DMS 273 (cell line): ENCODE data around the gene PI4KA.
"Not testable (repeated sequence)": the region's sequence is repeated elsewhere in the genome, so short reads cannot be mapped to it uniquely, and the experiment has no call there.

ENCODE experiments used
- DNase-seq: peaks from one replicate; lab custom pipeline; 2025; ENCODE audit not compliant: unreplicated experiment; lab: John Stamatoyannopoulos, UW

The PI4KA gene

DNA sequence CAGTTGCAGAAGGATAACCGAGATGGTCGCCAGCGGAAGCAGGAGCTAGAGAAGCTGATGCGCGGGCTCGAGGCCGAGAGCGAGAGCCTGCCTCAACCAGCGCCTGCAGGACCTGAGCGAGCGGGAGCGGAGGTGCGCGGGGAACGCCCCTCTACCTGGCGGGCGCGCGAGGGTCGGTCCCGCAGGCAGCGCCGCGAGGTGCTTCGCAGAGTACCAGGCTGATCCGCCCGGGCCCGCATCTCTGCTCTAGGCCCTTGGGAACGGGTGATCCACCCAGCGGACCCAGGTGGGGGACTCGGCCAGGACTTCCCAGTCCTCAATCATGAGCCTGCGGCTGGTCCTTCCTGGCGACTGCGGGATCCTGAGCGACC is 156.5 kb downstream of the PI4KA start:
- not testable (repeated sequence) for DNase-seq

DNA sequence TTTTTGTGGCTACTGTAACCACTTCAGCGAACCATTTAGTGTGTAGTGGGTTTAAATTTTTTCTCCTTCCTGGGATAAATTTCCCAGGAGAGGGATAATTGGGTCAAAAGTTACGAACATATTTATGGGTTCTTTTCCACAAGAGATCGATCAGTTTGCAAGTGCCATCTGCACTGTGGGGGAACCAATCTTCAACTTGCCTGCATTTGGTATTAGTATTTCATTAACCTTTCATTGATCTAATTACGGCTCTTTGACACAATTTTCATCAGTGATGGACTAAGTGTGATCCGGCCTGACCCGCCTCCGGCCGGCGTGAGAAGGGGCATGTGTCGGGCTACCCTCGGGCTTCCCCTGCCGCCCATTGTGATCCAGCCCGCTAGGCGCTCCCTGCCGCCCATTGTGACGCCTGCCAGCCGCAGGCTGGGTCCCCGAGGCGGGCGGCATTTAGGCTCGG is 156.9 kb downstream of the PI4KA start:
- not testable (repeated sequence) for DNase-seq

DNA sequence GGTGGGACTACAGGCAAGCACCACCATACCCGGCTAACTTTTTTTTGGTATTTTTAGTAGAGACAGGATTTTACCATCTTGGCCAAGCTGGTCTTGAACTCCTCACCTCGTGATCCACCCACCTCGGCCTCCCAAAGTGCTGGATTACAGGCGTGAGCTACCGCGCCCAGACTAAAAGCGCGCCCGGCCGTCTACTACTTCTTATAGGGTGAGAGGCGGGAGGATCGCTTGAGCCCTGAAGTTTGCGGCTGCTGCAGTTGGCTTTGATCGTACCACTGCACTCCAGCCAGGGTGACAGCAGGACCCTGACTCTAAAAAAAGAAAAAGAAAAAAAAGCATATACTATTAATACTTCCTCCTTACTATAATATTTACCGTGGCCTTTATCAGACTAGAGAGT is 158.3 kb downstream of the PI4KA start:
- DNase-seq, result not testable (repeated sequence)

DNA sequence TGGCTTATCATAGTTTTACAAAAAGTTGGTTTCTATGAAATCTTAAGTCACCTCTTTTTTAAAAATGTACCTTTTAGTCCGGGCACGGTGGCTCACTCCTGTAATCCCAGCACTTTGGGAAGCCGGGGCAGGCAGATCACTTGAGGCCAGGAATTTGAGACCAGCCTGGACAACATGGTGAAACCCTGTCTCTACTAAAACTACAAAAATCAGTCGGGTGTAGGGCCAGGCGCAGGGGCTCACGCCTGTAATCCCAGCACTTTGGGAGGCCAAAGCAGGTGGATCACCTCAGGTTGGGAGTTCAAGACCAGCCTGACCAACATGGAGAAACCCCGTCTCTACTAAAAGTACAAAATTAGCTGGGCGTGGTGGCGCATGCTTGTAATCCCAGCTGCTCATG is 158.8 kb downstream of the PI4KA start:
- not testable (repeated sequence) for DNase-seq

DNA sequence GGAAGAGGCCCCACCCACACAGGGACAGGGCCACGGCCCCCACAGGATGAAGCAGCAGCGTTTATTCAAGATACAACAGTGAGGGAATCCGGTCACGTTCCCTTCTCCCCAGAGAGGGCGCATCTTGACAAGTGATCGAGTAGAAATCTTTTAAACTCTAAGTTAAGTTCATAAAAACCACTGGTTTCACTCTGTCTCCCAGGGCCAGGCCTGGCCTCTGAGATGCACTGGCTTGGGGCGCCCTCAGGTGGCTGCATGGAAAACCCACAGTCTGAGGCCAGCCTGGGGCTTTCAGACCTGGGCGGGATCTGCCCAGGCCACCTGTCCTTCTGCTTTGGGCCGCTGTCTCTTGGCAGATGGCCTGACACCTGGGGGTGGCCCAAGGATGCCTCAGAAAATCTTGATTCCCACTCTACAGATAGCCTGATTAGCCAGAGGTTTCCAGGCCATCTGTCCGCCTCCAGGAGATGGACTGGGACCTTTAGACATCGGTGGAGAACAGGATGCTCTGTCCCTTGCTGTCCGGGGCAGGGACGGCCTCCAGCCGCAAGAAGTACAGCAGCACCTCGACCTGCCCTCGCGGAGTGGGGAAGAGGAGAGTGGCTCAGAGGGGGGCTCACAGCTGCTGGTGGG is 161.0 kb downstream of the PI4KA start:
- peak; percentile 60 for DNase-seq

DNA sequence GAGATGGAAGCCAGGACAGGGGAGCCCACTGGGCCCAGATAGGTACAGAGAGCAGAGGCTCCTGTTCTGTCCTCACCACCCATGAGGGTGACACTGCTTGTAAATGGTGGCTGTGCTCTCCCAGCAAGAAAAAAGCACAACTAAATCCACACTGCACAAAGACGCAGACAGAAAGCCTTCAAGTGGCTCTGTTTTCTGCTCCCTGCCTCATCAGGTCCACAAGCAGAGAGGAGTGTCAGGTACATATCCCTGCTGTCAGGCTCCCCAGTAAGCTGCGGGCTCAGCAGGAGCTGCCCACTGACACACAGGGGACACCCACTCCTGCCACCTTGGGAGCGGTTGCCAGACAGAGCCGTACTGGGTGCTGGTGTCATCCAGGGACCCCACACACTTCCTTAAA is 162.6 kb downstream of the PI4KA start:
- not testable (repeated sequence) for DNase-seq

DNA sequence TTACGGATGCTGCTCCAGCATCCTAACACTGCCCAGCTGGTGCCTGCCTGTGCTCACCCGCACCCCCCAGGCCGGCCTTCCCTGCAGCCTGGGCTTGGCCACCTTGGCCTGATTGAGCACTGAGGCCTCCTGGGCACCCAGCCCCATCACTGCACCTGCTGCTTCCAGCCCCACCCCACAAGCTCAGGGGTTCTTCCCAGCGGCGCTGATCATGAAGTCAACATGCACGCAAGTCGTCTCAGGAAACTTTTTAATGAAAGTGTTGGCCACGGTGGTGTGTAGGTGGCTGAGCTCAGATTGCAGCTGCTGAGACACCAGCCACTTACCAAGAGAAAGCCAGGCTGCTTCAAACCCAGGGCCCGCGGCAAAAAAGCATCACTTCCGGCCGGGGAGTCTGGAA is 163.4 kb downstream of the PI4KA start:
- DNase-seq, result not testable (repeated sequence)

DNA sequence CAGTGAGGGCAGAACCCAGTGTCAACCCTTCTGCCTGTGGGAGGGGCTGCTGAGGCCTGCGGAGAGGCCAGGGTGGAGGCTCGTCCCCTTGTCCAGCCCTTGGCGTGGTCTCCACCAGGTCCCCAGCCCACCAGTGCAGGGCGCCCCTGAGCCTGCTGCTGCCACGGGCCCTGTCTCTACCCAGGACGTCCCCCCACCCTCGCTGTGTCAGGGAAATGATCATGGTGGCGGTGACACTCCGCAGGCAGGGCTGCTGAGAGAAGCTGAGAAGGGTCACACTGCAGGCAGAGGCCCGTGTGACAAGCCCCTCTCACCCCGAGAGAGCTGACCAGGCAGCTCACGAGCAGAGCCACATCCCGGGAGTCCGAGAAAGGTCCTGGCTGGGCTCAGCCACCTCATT is 164.4 kb downstream of the PI4KA start:
- DNase-seq, result not testable (repeated sequence)

DNA sequence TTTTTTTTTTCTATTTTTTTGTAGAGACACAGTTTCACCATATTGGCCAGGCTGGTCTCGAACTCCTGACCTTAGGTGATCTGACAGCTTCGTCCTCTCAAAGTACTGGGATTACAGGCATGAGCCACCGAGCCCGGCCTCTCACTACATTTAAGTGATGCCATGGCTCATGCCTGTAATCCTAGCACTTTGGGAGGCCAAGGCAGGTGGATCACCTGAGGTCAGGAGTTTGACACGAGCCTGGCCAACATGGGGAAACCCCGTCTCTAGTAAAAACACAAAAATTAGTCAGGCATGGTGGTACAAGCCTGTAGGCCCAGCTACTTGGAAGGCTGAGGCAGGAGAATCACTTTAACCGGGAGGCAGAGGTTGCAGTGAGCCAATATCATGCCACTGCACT is 165.7 kb downstream of the PI4KA start:
- not testable (repeated sequence) for DNase-seq

DNA sequence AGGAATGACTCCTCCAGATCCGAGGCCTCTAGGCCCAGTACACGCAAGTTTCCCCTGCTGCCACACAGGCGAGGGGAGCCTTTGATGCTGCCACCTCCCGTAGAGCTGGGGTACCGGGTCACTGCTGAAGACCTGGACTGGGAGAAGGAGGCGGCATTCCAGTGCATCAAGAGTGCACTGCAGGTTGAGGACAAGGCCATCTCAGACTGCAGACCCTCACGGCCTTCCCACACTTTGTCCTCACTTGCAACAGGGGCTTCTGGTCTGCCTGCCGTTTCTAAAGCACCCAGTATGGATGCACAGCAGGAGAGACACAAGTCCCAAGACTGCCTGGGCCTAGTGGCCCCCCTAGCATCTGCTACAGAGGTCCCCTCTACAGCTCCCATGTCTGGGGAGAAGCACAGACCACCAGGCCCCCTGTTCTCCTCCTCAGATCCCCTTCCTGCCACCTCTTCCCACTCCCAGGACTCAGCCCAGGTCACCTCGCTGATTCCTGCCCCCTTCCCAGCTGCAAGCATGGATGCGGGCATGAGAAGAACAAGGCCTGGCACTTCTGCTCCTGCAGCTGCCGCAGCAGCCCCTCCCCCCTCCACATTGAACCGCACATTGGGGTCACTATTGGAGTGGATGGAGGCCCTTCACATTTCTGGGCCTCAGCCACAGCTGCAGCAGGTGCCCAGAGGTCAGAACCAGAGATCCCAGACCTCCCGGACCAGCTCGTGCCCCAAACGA is 167.9 kb downstream of the PI4KA start:
- not testable (repeated sequence) for DNase-seq

DNA sequence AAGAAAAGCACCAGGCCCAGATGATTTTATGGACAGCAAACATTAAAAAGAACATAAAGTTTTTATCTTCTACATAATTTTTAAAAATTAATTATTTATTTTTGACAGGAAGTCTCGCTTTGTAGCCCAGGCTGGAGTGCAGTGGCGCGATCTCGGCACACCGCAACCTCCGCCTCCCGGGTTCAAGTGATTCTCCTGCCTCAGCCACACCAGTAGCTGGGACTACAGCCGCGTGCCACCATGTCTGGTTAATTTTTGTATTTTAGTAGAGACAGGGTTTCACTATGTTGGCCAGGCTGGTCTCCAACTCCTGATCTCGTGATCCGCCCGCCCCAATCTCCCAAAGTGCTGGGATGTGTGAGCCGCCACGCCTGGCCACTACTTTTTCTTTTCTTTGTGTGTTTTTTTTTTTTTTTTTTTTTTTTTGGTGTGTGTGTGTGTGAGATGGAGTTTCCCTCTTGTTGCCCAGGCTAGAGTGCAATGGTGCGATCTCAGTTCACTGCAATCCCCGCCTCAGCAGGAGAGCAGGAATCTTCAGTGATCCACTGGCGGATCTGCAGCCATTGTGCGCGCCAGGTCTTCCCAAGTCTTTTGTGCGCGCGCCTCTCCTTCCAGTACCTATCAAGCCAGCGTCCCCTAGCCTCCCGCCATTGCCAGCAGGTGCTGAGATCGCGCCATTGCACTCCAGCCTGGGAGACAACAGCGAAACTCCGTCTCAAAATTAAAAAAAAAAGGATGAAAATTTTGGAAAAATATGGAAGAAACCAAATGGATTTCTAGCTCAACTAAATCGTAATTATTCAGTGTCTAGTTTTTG is 171.0 kb downstream of the PI4KA start:
- DNase-seq, result not testable (repeated sequence)

DNA sequence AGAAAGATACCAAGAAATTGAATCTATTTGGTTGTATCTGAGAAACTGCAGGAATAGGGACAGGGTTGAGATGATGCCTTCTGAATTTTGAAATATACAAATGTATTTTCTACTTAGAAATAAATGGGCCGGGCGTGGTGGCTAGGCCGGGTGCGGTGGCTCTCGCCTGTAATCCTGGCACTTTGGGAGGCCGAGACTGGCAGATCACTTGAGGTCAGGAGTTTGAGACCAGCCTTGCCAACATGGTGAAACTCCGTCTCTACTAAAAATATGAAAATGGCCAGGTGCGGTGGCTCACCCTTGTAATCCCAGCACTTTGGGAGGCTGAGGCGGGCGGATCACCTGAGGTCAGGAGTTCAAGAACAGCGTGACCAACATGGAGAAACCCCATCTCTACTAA is 172.8 kb downstream of the PI4KA start:
- not testable (repeated sequence) for DNase-seq

DNA sequence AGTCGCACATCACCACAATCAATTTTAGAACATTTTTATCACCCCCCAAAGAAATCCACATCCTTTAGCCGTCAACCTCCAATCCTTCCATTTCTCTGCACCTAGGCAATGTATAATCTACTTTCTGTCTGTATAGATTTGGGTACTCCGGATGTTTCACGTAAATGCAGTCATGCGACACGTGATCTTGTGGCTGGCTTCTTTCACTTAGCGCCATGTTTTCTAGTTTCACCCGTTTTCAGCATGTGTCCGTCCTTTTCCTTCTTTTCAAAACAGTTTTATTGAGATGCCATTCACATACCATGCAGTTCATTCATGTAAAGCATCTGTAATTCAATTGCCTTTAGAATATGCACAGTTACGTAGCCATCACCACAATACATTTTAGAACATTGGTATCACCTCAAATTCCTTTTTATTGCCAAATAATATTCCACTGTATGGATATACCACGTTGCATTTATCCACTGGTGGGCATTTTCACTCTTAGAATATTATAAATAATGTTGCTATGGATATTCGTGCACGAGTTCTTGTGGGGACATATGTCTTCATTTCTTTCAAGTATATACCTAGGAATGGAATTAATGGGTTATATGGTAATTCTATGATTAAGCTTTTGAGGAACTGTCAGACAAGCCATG is 179.7 kb downstream of the PI4KA start:
- DNase-seq, result not testable (repeated sequence)

DNA sequence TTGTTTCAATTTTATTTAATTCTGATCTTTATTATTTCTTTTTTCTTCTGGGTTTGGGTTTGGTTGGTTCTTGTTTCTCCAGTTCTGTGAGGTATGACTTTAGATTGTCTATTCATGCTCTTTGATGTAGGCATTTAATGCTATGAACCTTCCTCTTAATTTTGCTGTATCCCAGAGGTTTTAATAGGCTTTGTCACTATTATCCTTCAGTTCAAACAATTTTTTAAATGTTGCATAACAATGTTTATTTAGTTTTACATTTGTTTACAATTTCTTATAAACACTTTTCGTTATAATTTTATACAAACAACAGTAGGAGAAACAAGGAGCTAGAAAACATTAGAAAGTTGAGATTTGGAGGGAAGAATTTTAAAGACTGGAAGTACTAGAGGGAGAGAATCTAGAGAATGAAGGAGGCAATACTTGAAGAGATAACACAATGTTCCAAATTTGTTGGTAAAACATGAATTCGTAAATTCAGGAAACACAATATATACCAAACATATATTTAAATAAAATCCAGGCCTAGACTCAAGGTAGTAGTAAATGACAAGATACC is 180.8 kb downstream of the PI4KA start:
- no peak for DNase-seq

DNA sequence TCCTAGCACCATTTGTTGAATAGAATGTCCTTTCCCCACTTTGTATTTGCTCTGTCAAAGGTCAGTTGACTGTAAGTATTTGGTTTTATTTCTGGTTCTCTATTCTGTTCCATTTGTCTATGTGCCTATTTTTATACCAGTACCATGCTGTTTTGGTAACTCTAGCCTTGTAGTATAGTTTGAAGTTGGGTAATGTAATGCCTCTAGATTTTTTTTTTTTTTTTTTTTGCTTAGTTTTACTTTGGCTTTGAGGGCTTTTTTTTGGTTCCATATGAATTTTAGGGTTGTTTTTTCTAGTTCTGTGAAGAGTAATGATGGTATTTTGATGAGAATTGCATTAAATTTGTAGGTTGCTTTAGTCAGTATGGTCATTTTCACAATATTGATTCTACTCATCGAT is 183.0 kb downstream of the PI4KA start:
- DNase-seq, result not testable (repeated sequence)

DNA sequence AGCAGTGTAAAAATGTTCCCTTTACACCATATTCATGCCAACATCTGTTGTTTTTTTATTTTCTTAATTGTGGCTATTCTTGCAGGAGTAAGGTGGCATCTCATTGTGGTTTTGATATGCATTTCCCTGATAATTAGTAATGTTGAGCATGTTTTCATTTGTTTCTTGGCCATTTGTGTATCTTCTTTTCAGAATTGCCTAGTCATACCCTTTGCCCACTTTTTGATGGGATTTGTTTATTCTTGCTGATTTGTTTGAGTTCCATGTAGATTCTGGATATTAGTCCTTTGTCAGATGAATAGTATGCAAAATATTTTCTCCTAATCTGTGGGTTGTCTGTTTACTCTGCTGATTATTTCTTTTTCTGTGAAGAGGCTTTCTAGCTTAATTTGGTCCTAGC is 183.6 kb downstream of the PI4KA start:
- no peak for DNase-seq

DNA sequence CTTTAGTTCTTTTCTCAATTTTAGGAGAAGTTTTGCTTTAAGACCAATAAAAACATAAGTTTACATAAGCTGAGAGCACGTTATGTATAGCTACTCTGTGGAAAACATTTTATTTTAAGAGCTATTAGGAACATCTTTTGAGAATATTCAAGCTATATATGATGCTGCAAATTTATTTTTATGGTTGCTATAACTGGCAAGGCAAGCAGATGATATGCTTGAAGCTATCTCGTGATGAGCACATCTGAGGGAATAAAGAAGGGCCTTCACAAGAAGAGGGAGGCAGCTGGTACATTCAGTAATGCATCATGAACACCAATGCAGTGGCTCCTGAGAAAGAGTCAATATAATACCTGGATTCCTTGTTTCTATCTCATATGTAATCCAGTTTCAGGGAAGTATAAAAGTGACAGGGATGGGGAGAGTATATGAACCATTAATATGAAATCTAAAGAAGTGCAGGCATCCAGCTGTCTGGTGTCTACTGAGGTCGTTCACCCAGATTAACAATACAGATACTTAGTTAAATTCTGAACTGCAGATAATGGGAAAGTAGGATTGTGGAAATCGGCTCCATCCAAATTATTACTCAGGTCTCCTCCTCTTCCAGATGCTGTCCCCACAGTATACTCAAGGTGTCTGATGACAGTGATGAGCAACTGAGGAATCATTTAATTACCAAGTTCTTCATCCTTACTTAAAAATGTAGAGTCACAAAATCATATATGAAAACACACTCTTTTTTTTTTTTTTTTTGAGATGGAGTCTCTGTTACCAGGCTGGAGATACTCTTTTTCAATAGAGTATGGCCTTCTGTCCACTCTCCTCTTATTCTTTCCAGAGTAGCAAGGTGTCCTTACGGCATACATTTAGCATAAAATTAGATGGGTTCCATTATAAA is 185.1 kb downstream of the PI4KA start:
- DNase-seq, result no peak

DNA sequence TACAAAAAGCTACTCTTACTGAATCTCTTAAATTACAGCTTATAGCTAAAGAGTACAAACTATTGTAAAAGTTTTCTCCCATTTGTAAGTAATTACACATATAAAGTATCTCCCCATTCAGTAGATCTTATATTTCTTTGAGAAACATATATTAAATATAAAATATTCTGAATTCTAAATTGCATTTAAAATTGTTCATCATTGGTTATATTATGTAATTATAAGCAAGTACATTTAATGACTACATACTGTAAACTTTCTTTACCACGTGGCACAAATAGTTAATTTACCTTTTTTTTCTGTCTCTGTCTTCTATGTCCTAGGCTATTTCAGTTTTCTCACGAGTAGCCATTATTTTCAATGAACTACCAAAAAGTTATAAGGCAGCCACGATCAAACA is 185.9 kb downstream of the PI4KA start:
- DNase-seq, result no peak

DNA sequence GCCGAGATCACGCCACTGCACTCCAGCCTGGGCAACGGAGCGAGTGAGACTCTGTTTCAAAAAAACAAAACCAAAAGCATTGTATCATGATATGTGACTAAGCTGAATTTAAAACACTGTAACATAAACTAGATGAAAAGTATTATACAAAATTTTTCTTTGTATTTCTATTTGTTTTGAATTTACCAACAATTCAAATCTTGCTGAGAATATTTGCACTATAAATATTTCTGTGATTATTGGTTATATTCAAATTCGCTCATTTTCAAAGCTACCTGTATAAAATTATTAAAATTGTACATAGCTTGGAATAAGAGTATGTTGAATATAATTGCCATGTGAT is 186.6 kb downstream of the PI4KA start:
- no peak for DNase-seq

DNA sequence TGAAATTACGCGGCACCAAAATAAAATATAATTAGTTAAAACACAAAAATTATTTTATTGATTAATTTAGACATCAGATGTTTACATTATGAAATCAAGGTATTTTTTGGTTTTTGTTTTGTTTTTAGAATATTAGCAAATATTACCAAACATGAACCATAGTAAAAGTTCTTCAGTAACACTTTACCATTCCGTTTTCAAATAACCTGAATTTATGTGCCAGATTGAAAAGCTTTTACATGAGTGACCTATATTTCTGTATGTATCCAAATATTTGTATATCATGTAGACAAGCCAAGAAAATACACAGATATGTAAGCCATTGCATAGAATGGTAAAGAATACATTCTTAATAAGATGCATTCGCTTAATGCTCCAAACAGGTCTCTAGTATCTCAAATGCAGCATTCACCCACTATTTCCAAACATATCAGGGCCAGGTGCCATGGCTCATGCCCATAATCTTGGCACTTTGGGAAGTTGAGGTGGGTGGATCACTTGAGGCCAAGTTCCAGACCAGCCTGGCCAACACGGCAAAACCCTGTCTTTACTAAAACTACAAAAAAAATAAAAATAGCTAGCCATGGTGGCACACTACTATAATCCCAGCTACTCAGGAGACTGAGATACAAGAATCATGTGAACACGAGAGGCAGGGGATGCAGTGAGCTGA is 187.1 kb downstream of the PI4KA start:
- no peak for DNase-seq
